ENCODE measurements around the gene AREG. TPM values are rescaled to one million over a fixed set of nuclear protein-coding genes. Genes with fewer than 3 reads are reported as not detected.

AREG gene
- total RNA-seq, 1 experiment from 2014 or later = 146 TPM

DNA sequence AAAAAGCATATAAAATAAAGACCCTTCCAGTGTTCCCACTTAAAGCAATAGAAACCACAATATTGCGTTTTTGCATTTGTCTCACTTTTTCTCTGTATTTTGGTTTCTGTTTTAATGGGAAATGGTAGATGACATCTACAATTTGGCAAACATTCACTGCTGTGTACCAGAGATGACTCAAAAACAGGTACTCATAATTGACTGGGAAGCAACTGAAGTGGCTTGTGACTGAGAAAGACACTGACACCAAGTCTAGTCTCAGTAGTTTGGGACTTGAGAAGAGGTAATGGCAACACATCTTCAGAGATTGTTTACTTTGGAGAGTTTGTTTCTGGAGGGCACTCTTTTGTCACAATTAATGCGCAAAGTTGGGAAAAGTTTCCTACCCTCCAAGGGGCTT is 42.0 kb downstream of the AREG start:
- H3K27ac Mint-ChIP-seq (ENCODE audit: unreplicated experiment) = no peak overlapping the region
- intact Hi-C loops (cut with micrococcal nuclease; ENCODE audit: unreplicated experiment) = no loop called here
- DNase-seq = no peak
- H3K27me3 Mint-ChIP-seq (ENCODE audit: insufficient read depth, unreplicated experiment) = no peaks in the 10 kb centered on the region
- POLR2A ChIA-PET = no interaction called here
- Histone ChIP-seq H3K9me3 (no peaks in the 10 kb centered on the region), H3K36me3 (ENCODE audit: control insufficient read depth, insufficient read depth, low read length) (no peaks in the 10 kb centered on the region; the same call in 1 of the 2 replicates), H3K4me3 (ENCODE audit: low read depth, low read length) (no peak overlapping the region), H3K27me3 (replicated peaks; ENCODE audit: control insufficient read depth, insufficient read depth, low read length) (no peaks in the 10 kb centered on the region), H3K4me1 (peaks cover 11% of the 10 kb centered on the region)
- CTCF ChIA-PET = no interaction called here
- BruUV-seq (replicated peaks) = no TSS peak
- H3K9me3 Mint-ChIP-seq (ENCODE audit: unreplicated experiment) = no peaks in the 10 kb centered on the region
- peaks cover 11% of the 10 kb centered on the region for H3K4me1 Mint-ChIP-seq (ENCODE audit: low read depth, unreplicated experiment)
- TF ChIP-seq, protein P1, sequence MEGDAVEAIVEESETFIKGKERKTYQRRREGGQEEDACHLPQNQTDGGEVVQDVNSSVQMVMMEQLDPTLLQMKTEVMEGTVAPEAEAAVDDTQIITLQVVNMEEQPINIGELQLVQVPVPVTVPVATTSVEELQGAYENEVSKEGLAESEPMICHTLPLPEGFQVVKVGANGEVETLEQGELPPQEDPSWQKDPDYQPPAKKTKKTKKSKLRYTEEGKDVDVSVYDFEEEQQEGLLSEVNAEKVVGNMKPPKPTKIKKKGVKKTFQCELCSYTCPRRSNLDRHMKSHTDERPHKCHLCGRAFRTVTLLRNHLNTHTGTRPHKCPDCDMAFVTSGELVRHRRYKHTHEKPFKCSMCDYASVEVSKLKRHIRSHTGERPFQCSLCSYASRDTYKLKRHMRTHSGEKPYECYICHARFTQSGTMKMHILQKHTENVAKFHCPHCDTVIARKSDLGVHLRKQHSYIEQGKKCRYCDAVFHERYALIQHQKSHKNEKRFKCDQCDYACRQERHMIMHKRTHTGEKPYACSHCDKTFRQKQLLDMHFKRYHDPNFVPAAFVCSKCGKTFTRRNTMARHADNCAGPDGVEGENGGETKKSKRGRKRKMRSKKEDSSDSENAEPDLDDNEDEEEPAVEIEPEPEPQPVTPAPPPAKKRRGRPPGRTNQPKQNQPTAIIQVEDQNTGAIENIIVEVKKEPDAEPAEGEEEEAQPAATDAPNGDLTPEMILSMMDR (IDR thresholded peaks at IDR 0.05; ENCODE audit: insufficient read depth in 1 of 2, low read depth in 1 of 2, low read length in 1 of 2, severe bottlenecking in 1 of 2, unreplicated experiment in 1 of 2) = no peak
- H3K4me3 Mint-ChIP-seq (ENCODE audit: unreplicated experiment) = no peak overlapping the region
- no peaks in the 10 kb centered on the region for H3K36me3 Mint-ChIP-seq (ENCODE audit: insufficient read depth, unreplicated experiment)

DNA sequence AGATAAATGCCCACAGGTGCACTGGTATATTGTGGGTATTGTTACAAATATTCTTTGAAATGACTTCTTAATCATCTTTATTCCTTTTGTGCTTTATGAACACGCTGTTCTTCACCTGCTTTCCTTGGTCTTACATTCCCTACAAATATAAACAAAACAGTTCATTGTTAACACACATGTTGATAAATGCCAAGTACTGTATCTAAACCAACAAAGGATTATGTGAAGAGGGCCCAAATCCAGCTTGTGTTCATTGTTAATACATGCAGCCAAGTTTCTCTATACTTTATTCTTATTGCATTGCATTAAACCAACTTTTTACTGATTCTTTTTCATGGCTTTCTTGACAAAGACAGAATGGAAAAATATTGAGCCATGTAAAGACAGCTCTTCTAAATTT is 42.8 kb downstream of the AREG start:
- no TSS peak for BruUV-seq (replicated peaks)
- H3K36me3 ChIP-seq (ENCODE audit: control insufficient read depth, insufficient read depth, low read length) = no peaks in the 10 kb centered on the region; the same call in 1 of the 2 replicates
- TF ChIP-seq, protein P1 (IDR thresholded peaks at IDR 0.05; ENCODE audit: insufficient read depth in 1 of 2, low read depth in 1 of 2, low read length in 1 of 2, severe bottlenecking in 1 of 2, unreplicated experiment in 1 of 2) = no peak
- H3K9me3 Mint-ChIP-seq (ENCODE audit: unreplicated experiment) = no peaks in the 10 kb centered on the region
- H3K36me3 Mint-ChIP-seq (ENCODE audit: insufficient read depth, unreplicated experiment) = no peaks in the 10 kb centered on the region
- no peaks in the 10 kb centered on the region for H3K27me3 Mint-ChIP-seq (ENCODE audit: insufficient read depth, unreplicated experiment)
- no peak for DNase-seq
- no peaks in the 10 kb centered on the region for H3K27me3 ChIP-seq (replicated peaks; ENCODE audit: control insufficient read depth, insufficient read depth, low read length)
- H3K9me3 ChIP-seq = no peaks in the 10 kb centered on the region
- ChIA-PET POLR2A (no interaction called here), CTCF (no interaction called here)
- no peak overlapping the region for H3K4me3 Mint-ChIP-seq (ENCODE audit: unreplicated experiment)
- no peak overlapping the region for H3K27ac Mint-ChIP-seq (ENCODE audit: unreplicated experiment)
- intact Hi-C loops (cut with micrococcal nuclease; ENCODE audit: unreplicated experiment) = no loop called here
- H3K4me3 ChIP-seq (ENCODE audit: low read depth, low read length) = no peak overlapping the region
- peaks cover 9% of the 10 kb centered on the region for H3K4me1 ChIP-seq
- H3K4me1 Mint-ChIP-seq (ENCODE audit: low read depth, unreplicated experiment) = peaks cover 11% of the 10 kb centered on the region

DNA sequence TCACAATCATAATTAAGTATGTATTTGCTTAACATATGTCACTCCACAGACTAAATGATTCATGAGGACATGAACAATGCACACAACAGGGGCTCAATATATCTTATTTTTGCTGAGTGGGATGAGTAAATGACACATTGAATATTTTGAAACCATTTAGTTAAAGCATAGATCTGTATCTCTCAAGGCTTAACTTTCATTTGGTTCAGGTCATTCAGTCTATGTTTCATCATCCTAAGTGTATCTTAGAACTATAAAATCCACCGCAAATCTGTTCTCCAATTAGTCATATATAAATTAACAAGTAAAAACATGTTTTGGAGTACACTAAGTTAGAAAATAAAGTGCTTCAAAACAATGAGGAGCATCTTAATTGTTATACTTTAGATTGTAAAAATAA is 45.8 kb downstream of the AREG start:
- Histone ChIP-seq H3K4me1 (no peaks in the 10 kb centered on the region; the same call in 1 of the 2 replicates), H3K4me3 (ENCODE audit: low read depth, low read length) (no peak overlapping the region), H3K36me3 (ENCODE audit: control insufficient read depth, insufficient read depth, low read length) (no peaks in the 10 kb centered on the region), H3K9me3 (no peaks in the 10 kb centered on the region), H3K27me3 (replicated peaks; ENCODE audit: control insufficient read depth, insufficient read depth, low read length) (no peaks in the 10 kb centered on the region)
- no peak for DNase-seq
- Mint-ChIP-seq H3K9me3 (ENCODE audit: unreplicated experiment) (no peaks in the 10 kb centered on the region), H3K4me1 (ENCODE audit: low read depth, unreplicated experiment) (peaks cover 4% of the 10 kb centered on the region), H3K27ac (ENCODE audit: unreplicated experiment) (no peak overlapping the region), H3K4me3 (ENCODE audit: unreplicated experiment) (no peak overlapping the region), H3K36me3 (ENCODE audit: insufficient read depth, unreplicated experiment) (no peaks in the 10 kb centered on the region), H3K27me3 (ENCODE audit: insufficient read depth, unreplicated experiment) (no peaks in the 10 kb centered on the region)
- intact Hi-C loops (cut with micrococcal nuclease; ENCODE audit: unreplicated experiment) = no loop called here
- TF ChIP-seq, protein P1 (IDR thresholded peaks at IDR 0.05; ENCODE audit: insufficient read depth in 1 of 2, low read depth in 1 of 2, low read length in 1 of 2, severe bottlenecking in 1 of 2, unreplicated experiment in 1 of 2) = no peak
- CTCF ChIA-PET = no interaction called here
- POLR2A ChIA-PET = no interaction called here
- no TSS peak for BruUV-seq (replicated peaks)

All from Caco-2 (cell line).